Stimulated activated CD8-positive, alpha-beta memory T cell treated with anti-CD3 and anti-CD28 coated beads, Interleukin-15, amount 100 ng/mL, for 1 hour (primary cell): ENCODE measurements around the gene DHRS7C.

ENCODE experiments used
- DNase-seq: peaks from one replicate; pipeline ENCODE4 v3.0.0-alpha.2; 2020; ENCODE audit warnings: low read depth

The DHRS7C gene

GRCh38 chr17:9790889-9791876 is at the start of gene DHRS7C:
DHRS7C (minus strand) TSS chr17:9791592; CDS start chr17:9791284, 308 bp downstream.
- no peak for DNase-seq

GRCh38 chr17:9839433-9839832 is 48.0 kb upstream of the DHRS7C start:
- DNase-seq, result no peak

GRCh38 chr17:9837551-9838471 is 46.4 kb upstream of the DHRS7C start:
- DNase-seq, result no peak

- no peak for DNase-seq
Measured at GRCh38 chr17:9833922-9834321, 42.5 kb upstream of the DHRS7C start.

- DNase-seq, result no peak
Measured at GRCh38 chr17:9830711-9831110, 39.3 kb upstream of the DHRS7C start.

DNA sequence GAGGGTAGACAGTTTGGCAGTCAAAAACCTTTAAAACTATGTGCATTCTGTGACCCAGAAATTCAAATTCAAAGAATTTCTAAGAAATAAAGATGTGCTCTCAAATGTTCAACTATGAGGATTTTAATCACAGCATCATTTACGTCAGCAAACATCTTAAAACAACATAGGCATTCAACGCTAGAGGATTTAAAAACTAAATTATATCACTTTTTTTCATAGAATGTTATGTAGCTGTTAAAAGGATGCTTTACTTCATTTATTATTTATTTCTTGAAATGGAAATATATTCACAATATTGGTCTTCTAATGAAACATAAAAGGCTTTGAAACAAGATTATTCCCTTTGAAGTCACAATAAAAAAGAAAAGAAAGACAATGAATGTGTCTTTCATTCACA is 38.0 kb upstream of the DHRS7C start:
- DNase-seq, result no peak

- no peak for DNase-seq
Measured at GRCh38 chr17:9828296-9829295, 37.2 kb upstream of the DHRS7C start.

- DNase-seq, result no peak
Measured at GRCh38 chr17:9825641-9826150, 34.3 kb upstream of the DHRS7C start, which contains the start of gene GLP2R. GLP2R (plus strand) TSS chr17:9825924; CDS start chr17:9826064, 140 bp downstream.

GRCh38 chr17:9824797-9825338 is 33.5 kb upstream of the DHRS7C start:
- no peak for DNase-seq

DNA sequence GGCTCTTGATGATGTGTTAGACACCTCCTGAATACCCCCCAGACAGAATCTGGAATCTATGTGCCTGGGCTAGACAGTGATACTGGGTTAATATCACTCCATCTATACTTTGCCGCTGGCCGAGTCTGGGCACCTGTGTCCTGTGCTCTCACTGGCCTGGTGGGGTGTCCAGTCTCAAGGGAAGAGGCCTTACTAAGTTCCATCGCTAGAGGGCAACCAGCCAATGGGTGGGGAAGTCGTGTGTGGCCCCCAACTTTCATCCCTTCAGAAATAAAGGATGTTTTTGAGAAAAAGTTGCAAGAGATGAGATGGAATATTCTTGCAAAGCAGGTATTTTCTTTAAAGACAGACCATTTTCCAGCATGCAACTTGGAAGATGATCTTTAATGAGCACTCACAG is 32.7 kb upstream of the DHRS7C start:
- DNase-seq, result no peak

DNA sequence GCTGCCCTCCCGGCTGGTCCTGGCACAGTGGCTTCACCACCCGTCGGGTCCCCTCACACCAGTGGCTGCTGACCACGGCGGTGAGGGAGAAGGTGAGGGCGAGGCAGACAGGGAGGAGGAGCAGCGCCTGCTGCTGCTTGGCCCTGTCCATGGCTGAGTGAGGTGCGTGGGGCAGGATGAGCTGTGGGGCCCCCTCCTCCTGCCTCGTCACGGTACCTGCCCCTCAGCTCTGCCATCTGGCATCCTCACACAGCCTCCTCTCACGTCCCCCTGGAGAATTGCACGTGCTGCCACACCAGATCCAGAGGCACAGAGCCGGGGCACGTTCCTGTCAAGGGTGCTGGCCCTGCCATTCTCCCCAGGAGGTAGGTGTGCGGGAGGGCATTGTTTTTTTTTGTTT is 30.5 kb upstream of the DHRS7C start, which contains the start of gene GSG1L2:
GSG1L2 (minus strand) TSS at position 159 of the 400 bp plus-strand sequence; CDS start at position 151, 8 bp downstream.
- no peak for DNase-seq

DNA sequence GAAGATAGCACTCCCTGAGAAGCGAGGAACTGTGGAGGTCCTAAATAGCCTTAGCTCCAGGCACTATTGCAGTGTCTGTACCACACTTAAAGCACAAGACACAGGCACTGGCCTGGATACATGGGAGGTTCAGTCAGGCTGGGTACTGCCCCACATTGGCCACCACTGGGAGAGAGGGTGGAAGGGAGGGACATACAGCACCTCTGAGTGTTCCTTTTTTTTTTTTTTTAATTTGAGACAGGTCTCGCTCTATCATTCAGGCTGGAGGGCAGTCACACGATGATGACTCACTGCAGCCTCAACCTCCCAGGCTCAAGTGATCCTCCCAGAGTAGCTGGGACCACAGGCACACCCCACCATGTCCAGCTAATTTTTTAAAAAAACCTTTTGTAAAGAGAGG is 29.1 kb upstream of the DHRS7C start:
- no peak for DNase-seq

DNA sequence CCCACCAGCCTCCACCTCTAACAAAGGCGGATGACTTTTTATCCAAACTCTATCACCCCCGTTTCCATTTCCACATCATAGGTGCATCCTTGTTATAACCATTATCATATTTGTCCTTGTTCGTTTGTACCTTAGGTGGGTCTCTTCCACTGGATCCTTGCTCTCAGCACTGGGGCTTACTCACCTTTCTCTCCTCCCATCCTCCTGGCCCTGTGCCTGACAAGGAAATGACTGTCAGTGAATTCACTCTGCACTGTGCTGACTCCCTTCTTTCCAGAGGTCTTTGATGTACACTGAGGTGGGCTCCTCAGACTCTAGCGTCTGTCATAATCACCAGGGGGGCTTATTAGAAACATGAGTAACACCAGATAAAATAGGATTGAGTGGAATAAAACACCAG is 27.4 kb upstream of the DHRS7C start:
- no peak for DNase-seq

GRCh38 chr17:9817086-9817485 is 25.7 kb upstream of the DHRS7C start:
- no peak for DNase-seq

DNA sequence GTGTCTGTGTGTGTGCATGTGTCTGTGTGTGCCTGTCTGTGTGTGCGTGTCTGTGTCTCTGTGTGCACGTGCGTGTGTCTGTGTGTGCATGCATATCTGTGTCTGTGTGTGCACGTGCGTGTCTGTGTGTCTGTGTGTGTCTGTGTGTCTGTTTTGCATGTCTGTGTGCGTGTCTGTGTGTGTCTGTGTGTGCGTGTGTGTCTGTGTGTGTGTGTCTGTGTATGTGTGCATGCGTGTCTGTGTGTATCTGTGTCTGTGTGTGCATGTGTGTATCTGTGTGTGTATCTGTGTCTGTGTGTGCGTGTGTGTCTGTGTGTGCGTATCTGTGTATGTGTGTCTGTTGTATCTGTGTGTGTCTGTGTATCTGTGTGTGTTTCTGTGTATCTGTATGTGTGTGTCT is 25.1 kb upstream of the DHRS7C start:
- DNase-seq, result no peak

DNA sequence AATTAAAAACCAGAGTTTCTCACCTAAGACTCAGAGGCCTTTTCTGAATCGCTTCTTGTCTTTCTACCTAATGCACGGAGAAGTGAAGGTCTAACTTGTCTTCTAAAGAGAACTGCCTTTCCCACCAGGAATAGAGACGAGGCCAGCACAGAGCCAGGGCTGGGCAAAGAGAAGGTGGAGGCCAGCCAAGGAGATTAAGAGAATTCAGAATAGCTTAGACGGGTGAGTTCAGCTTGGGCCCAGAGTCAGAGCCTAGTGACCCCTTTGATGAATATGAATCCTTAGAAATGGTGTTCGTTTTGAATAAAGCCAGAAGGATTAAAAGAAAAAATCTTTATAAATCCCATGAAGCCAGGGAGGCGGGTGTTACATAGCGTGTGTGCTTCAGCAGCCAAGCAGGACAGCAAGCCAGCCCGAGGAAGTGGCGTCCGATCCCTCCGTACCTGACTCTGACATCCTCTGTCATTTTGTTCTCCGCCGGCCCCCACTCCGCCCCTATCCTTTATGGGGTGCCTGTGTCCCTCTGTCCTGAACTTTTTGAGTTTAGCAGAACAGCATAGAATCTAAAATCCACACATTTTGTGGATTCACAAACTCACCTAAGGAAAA is 23.0 kb upstream of the DHRS7C start:
- no peak for DNase-seq

DNA sequence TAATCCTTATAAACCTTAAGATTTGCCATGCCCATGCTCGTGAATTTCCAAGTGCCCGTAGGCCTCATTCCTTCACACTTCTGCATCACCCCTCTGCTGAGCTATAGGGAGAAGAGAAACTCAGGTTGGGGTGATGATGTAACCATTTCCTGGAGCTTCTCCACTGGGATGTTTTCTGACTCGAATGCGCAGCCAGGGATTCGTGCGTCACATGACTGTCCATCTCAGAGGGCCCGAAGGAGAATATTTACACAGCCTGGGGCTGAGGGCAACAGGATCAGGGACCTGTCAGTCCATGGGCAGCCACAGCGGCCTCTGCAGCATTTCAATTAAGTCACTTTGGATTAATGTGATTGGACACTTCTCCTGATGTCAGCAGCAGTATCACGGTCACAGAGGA is 21.8 kb upstream of the DHRS7C start:
- DNase-seq, result no peak

- no peak for DNase-seq
Measured at GRCh38 chr17:9811537-9811936, 20.1 kb upstream of the DHRS7C start.

DNA sequence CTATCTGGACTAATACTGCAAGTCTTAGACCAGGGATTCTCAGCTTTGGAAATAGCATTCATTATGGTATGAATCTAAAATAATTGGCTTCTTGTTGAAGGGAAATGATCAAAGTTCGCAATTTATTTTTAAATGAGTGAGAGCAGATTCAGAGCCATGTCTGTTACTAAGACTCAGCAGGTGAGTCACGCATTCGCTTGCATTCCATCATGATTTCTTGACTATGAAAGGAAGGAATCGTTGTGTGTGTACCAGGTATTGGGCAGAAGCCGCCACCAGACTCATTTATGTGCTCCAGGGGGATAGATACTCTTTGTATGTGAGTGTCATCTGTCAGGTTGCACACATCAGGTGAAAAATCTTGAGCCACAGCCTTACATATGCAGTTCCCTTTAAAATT is 19.7 kb upstream of the DHRS7C start:
- DNase-seq, result no peak
